Measurements from ENCODE around the gene CD8B.
A peak's percentile ranks its signal among the peaks of the same experiment; 100 is the strongest.
"Not testable (repeated sequence)": the region's sequence is repeated elsewhere in the genome, so short reads cannot be mapped to it uniquely, and the experiment has no call there.

The CD8B gene

GRCh38 chr2:86861628-86862379 lies at the start of gene CD8B:
Gene CD8B, minus strand, starts transcription at chr2:86861886. Its CDS starts 21 bp downstream, at chr2:86861865.
- not testable (repeated sequence) for DNase-seq

GRCh38 chr2:86905868-86906267 lies 44.2 kb upstream of the CD8B start:
- not testable (repeated sequence) for DNase-seq

- DNase-seq = not testable (repeated sequence)
Observed at GRCh38 chr2:86900687-86901086, 39.0 kb upstream of the CD8B start.

- DNase-seq = not testable (repeated sequence)
Observed at GRCh38 chr2:86886026-86886425, 24.3 kb upstream of the CD8B start.

- DNase-seq = not testable (repeated sequence)
Observed at GRCh38 chr2:86882865-86883264, 21.2 kb upstream of the CD8B start.

GRCh38 chr2:86882118-86882665 lies 20.5 kb upstream of the CD8B start:
- not testable (repeated sequence) for DNase-seq

- not testable (repeated sequence) for DNase-seq
Observed at GRCh38 chr2:86878986-86879385, 17.3 kb upstream of the CD8B start.

GRCh38 chr2:86870941-86871340 lies 9.3 kb upstream of the CD8B start:
- DNase-seq = not testable (repeated sequence)

GRCh38 chr2:86868895-86869468 lies 7.3 kb upstream of the CD8B start:
- DNase-seq = not testable (repeated sequence)

GRCh38 chr2:86862380-86862703 lies 656 bp upstream of the CD8B start:
- not testable (repeated sequence) for DNase-seq

GRCh38 chr2:86861175-86861574 lies 511 bp downstream of the CD8B start:
- not testable (repeated sequence) for DNase-seq

GRCh38 chr2:86860573-86860972 lies 1.1 kb downstream of the CD8B start:
- DNase-seq = not testable (repeated sequence)

GRCh38 chr2:86857688-86858087 lies 4.0 kb downstream of the CD8B start:
- DNase-seq = not testable (repeated sequence)

- DNase-seq = not testable (repeated sequence)
Observed at GRCh38 chr2:86856498-86856897, 5.2 kb downstream of the CD8B start.

- not testable (repeated sequence) for DNase-seq
Observed at GRCh38 chr2:86855981-86856380, 5.7 kb downstream of the CD8B start.

GRCh38 chr2:86851581-86851980 lies 10.1 kb downstream of the CD8B start:
- DNase-seq = not testable (repeated sequence)

- DNase-seq = not testable (repeated sequence)
Observed at GRCh38 chr2:86842607-86843234, 19.0 kb downstream of the CD8B start.

- DNase-seq = not testable (repeated sequence)
Observed at GRCh38 chr2:86841330-86841729, 20.4 kb downstream of the CD8B start.

- DNase-seq = not testable (repeated sequence)
Observed at GRCh38 chr2:86839871-86840548, 21.7 kb downstream of the CD8B start.

GRCh38 chr2:86839455-86839854 lies 22.2 kb downstream of the CD8B start:
- not testable (repeated sequence) for DNase-seq

GRCh38 chr2:86837714-86838113 lies 24.0 kb downstream of the CD8B start:
- DNase-seq = not testable (repeated sequence)

- peak; percentile 90 for DNase-seq
Observed at GRCh38 chr2:86836915-86837695, 24.6 kb downstream of the CD8B start.
